ENCODE data around the gene MAGI1. TPM values are rescaled to one million over a fixed set of nuclear protein-coding genes. Genes with fewer than 3 reads are reported as not detected.

MAGI1 gene
- total RNA-seq, 5 donors from 2014 or later (not counting 1 experiment from before 2014, with no cell fraction given) = 0.23 to 0.63 (median 0.29) TPM

GRCh38 chr3:65967451-65967850 is 71.3 kb downstream of the MAGI1 start:
- WGBS (ENCODE audit: insufficient coverage) = 100% methylated on average over 1 of the region's 3 CpGs
- no peaks in the 10 kb centered on the region for H3K4me1 ChIP-seq (ENCODE audit: control insufficient read depth in 1 of 2, extremely low read depth in 1 of 2, insufficient read depth in 2 of 2, low read length in 2 of 2)
- no peaks in the 10 kb centered on the region for H3K4me1 Mint-ChIP-seq
- no peaks in the 10 kb centered on the region for H3K36me3 Mint-ChIP-seq
- no peak overlapping the region for H3K27ac Mint-ChIP-seq
- ChIA-PET CTCF (no interaction called here), POLR2A (no interaction called here)
- H3K36me3 ChIP-seq (ENCODE audit: control insufficient read depth in 2 of 2, extremely low read depth in 1 of 2, insufficient read depth in 1 of 2, low read length in 1 of 2) = no peaks in the 10 kb centered on the region
- no peak overlapping the region for H3K4me3 ChIP-seq (ENCODE audit: control insufficient read depth in 1 of 2, extremely low read depth in 1 of 2, low read length in 1 of 2)
- no peak for DNase-seq
- no peaks in the 10 kb centered on the region for H3K27me3 Mint-ChIP-seq
- ATAC-seq (replicated peaks in 1 of 4) = no peak
- no peaks in the 10 kb centered on the region for H3K9me3 ChIP-seq
- no peak overlapping the region for H3K4me3 Mint-ChIP-seq
- H3K27ac ChIP-seq (ENCODE audit: low read length) = no peak overlapping the region
- H3K27me3 ChIP-seq (replicated peaks in 1 of 2; ENCODE audit: control insufficient read depth in 2 of 2, extremely low read depth in 1 of 2, insufficient read depth in 2 of 2, low read length in 1 of 2) = no peaks in the 10 kb centered on the region
- peaks cover 0 to 4% (median 0%) of the 10 kb centered on the region in 3 donors for H3K9me3 Mint-ChIP-seq

DNA sequence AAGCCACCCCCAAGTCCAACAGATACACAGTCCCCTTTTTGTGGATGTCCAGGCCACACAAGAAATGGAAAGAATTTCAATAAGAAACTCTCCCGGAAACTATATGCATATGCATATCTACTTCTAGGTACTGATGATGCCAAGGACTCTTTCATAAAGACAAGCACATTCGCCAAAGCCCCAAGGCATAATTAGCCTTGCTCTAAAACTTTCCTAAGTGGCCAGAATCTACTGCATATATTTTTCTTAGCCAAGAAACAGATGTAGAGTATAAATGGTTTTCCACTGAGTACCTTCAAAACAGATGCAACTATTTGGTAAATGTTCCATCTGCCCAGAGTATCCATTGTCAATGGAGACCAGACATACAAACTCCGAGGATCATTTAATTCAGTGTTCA is 73.9 kb downstream of the MAGI1 start:
- Histone ChIP-seq H3K27me3 (replicated peaks in 1 of 2; ENCODE audit: control insufficient read depth in 2 of 2, extremely low read depth in 1 of 2, insufficient read depth in 2 of 2, low read length in 1 of 2) (no peaks in the 10 kb centered on the region), H3K36me3 (ENCODE audit: control insufficient read depth in 2 of 2, extremely low read depth in 1 of 2, insufficient read depth in 1 of 2, low read length in 1 of 2) (no peaks in the 10 kb centered on the region), H3K9me3 (no peaks in the 10 kb centered on the region), H3K4me3 (ENCODE audit: control insufficient read depth in 1 of 2, extremely low read depth in 1 of 2, low read length in 1 of 2) (no peak overlapping the region), H3K27ac (ENCODE audit: low read length) (no peak overlapping the region), H3K4me1 (ENCODE audit: control insufficient read depth in 1 of 2, extremely low read depth in 1 of 2, insufficient read depth in 2 of 2, low read length in 2 of 2) (no peaks in the 10 kb centered on the region)
- H3K4me3 Mint-ChIP-seq = no peak overlapping the region
- no peaks in the 10 kb centered on the region for H3K4me1 Mint-ChIP-seq
- peaks cover 0 to 4% of the 10 kb centered on the region in 2 donors for H3K27me3 Mint-ChIP-seq
- no peaks in the 10 kb centered on the region for H3K36me3 Mint-ChIP-seq
- ChIA-PET POLR2A (no interaction called here), CTCF (no interaction called here)
- ATAC-seq (replicated peaks in 1 of 4) (no peak), DNase-seq (no peak)
- H3K9me3 Mint-ChIP-seq = peaks cover 0 to under 1% (median 0%) of the 10 kb centered on the region in 3 donors
- WGBS (ENCODE audit: insufficient coverage) = 60% methylated on average over 1 of the region's 3 CpGs
- H3K27ac Mint-ChIP-seq = no peak overlapping the region

DNA sequence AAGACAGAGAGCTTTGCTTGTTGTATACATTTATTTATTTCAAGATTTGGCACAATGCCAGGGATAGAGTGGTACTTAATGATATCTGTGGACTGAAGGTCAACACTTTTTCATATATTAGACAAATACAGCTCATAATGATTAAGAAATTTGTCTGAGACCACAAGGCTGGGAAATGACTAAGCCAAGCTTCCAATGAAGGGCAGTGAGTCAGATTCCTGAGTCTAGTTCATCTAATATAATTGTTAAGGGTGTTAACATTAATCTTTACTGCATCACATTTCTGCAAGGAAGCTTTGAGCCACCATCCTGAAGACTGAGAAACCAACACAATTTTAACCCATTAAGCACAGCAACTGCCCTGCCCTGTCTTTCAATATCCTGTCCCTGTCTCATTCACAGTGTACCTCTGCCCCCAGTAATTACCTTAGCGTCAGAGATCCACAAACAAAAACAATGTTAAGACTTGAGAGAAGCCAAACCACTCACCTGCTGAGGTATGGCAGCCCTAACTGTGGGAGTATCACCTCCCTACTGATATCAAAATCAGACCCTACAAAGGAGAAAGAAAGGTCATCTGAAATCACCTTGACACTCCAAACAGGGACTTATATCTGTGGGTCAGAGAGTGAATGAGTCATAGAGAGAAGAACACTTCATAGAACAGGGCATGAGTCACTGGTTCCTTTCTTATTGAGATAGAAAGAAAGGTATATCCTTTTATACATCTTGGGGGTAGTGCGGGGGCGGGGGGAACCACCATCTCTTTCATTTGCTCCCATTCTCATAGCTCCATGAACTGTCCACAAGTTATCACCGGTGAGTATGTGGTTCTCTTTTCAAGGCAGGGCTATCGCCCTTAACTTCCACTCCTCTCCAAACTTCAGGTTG is 74.7 kb downstream of the MAGI1 start:
- ChIA-PET CTCF (no interaction called here), POLR2A (no interaction called here)
- no peaks in the 10 kb centered on the region for H3K27me3 ChIP-seq (replicated peaks in 1 of 2; ENCODE audit: control insufficient read depth in 2 of 2, extremely low read depth in 1 of 2, insufficient read depth in 2 of 2, low read length in 1 of 2)
- H3K36me3 Mint-ChIP-seq = no peaks in the 10 kb centered on the region
- WGBS (ENCODE audit: insufficient coverage) = 42% methylated on average over 4 of the region's 5 CpGs
- ATAC-seq (replicated peaks in 1 of 4) (no peak), DNase-seq (no peak)
- no peaks in the 10 kb centered on the region for H3K9me3 ChIP-seq
- no peaks in the 10 kb centered on the region for H3K4me1 ChIP-seq (ENCODE audit: control insufficient read depth in 1 of 2, extremely low read depth in 1 of 2, insufficient read depth in 2 of 2, low read length in 2 of 2)
- no peak overlapping the region for H3K4me3 ChIP-seq (ENCODE audit: control insufficient read depth in 1 of 2, extremely low read depth in 1 of 2, low read length in 1 of 2)
- H3K27ac ChIP-seq (ENCODE audit: low read length) = no peak overlapping the region
- no peak overlapping the region for H3K4me3 Mint-ChIP-seq
- H3K4me1 Mint-ChIP-seq = no peaks in the 10 kb centered on the region
- no peaks in the 10 kb centered on the region for H3K36me3 ChIP-seq (ENCODE audit: control insufficient read depth in 2 of 2, extremely low read depth in 1 of 2, insufficient read depth in 1 of 2, low read length in 1 of 2)
- peaks cover 0 to 3% (median 0%) of the 10 kb centered on the region in 3 donors for H3K9me3 Mint-ChIP-seq
- no peak overlapping the region for H3K27ac Mint-ChIP-seq
- H3K27me3 Mint-ChIP-seq = peaks cover 0 to 4% of the 10 kb centered on the region in 2 donors

DNA sequence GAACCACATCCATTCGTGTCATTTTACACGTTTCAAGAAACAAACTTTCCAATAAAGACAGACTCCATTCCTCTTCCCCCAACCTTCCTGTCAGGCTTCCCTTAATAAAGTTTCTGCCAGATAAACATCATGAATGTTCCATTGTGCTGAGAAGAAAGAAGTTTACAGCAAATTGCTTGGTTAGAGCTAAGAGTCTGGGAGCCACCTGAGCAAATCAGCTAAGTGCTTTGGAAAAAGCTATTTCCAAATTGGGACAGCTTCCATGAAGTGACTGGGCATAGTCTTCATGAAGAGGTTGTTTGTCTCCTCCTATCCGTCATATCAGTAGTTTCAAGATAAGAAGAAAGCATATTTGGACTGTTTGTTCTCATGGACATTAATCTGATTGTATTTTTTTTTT is 77.0 kb downstream of the MAGI1 start:
- no peak overlapping the region for H3K4me3 ChIP-seq (ENCODE audit: control insufficient read depth in 1 of 2, extremely low read depth in 1 of 2, low read length in 1 of 2)
- H3K27ac Mint-ChIP-seq = no peak overlapping the region
- no peaks in the 10 kb centered on the region for H3K9me3 ChIP-seq
- no peak for DNase-seq
- no peaks in the 10 kb centered on the region for H3K4me1 Mint-ChIP-seq
- peaks cover 0 to 5% (median 3%) of the 10 kb centered on the region in 3 donors for H3K9me3 Mint-ChIP-seq
- no peak overlapping the region for H3K27ac ChIP-seq (ENCODE audit: low read length)
- peaks cover 0 to 4% of the 10 kb centered on the region in 2 donors for H3K27me3 Mint-ChIP-seq
- POLR2A ChIA-PET = no interaction called here
- H3K36me3 Mint-ChIP-seq = no peaks in the 10 kb centered on the region
- CTCF ChIA-PET = no interaction called here
- no peaks in the 10 kb centered on the region for H3K36me3 ChIP-seq (ENCODE audit: control insufficient read depth in 2 of 2, extremely low read depth in 1 of 2, insufficient read depth in 1 of 2, low read length in 1 of 2)
- no peak overlapping the region for H3K4me3 Mint-ChIP-seq
- ATAC-seq (replicated peaks in 1 of 4) = no peak
- H3K27me3 ChIP-seq (replicated peaks in 1 of 2; ENCODE audit: control insufficient read depth in 2 of 2, extremely low read depth in 1 of 2, insufficient read depth in 2 of 2, low read length in 1 of 2) = no peaks in the 10 kb centered on the region
- H3K4me1 ChIP-seq (ENCODE audit: control insufficient read depth in 1 of 2, extremely low read depth in 1 of 2, insufficient read depth in 2 of 2, low read length in 2 of 2) = no peaks in the 10 kb centered on the region
- WGBS (ENCODE audit: insufficient coverage) = 20% methylated on average over 1 of the region's 3 CpGs

- no peaks in the 10 kb centered on the region for H3K27me3 ChIP-seq (replicated peaks in 1 of 2; ENCODE audit: control insufficient read depth in 2 of 2, extremely low read depth in 1 of 2, insufficient read depth in 2 of 2, low read length in 1 of 2)
- peaks cover 0 to 4% of the 10 kb centered on the region in 2 donors for H3K27me3 Mint-ChIP-seq
- POLR2A ChIA-PET = interaction anchor here in 1 of 2 donors (0.7 kb wide), 1 partner anchor 9 kb away, joined by 3 read pairs; no protein-coding TSS in a partner anchor
- H3K4me3 ChIP-seq (ENCODE audit: control insufficient read depth in 1 of 2, extremely low read depth in 1 of 2, low read length in 1 of 2) = no peak overlapping the region
- ATAC-seq (replicated peaks in 1 of 4) (no peak), DNase-seq (no peak)
- H3K4me1 Mint-ChIP-seq = no peaks in the 10 kb centered on the region
- H3K27ac ChIP-seq (ENCODE audit: low read length) = no peak overlapping the region
- 30% methylated on average over 2 of the region's 2 CpGs for WGBS (ENCODE audit: insufficient coverage)
- CTCF ChIA-PET = no interaction called here
- H3K4me1 ChIP-seq (ENCODE audit: control insufficient read depth in 1 of 2, extremely low read depth in 1 of 2, insufficient read depth in 2 of 2, low read length in 2 of 2) = no peaks in the 10 kb centered on the region
- peaks cover 0 to 5% (median 3%) of the 10 kb centered on the region in 3 donors for H3K9me3 Mint-ChIP-seq
- H3K9me3 ChIP-seq = no peaks in the 10 kb centered on the region
- H3K27ac Mint-ChIP-seq = no peak overlapping the region
- H3K36me3 Mint-ChIP-seq = no peaks in the 10 kb centered on the region
- H3K4me3 Mint-ChIP-seq = no peak overlapping the region
- H3K36me3 ChIP-seq (ENCODE audit: control insufficient read depth in 2 of 2, extremely low read depth in 1 of 2, insufficient read depth in 1 of 2, low read length in 1 of 2) = no peaks in the 10 kb centered on the region
These were observed 77.6 kb downstream of the MAGI1 start for GRCh38 chr3:65961128-65961527.

DNA sequence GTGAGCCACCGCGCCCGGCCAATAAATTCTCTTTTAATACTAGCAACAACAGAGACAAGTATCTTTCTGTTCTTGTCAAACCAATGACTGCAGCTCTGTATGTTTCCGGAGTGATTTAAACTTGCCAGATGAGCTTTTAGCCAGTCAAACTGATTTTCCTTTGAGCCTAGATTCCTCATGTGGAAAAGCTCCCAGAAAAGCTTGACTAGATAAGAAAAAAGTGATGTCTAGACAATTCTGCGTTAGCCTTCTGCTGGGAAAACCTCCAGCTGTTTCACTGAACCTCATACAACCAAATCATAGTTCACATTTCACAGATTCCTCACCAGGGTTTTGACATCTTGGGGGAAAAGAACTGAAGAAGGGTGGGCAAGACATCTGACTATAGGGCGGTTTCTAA is 78.6 kb downstream of the MAGI1 start:
- Histone ChIP-seq H3K9me3 (no peaks in the 10 kb centered on the region), H3K27me3 (replicated peaks in 1 of 2; ENCODE audit: control insufficient read depth in 2 of 2, extremely low read depth in 1 of 2, insufficient read depth in 2 of 2, low read length in 1 of 2) (no peaks in the 10 kb centered on the region), H3K4me3 (ENCODE audit: control insufficient read depth in 1 of 2, extremely low read depth in 1 of 2, low read length in 1 of 2) (no peak overlapping the region), H3K4me1 (ENCODE audit: control insufficient read depth in 1 of 2, extremely low read depth in 1 of 2, insufficient read depth in 2 of 2, low read length in 2 of 2) (no peaks in the 10 kb centered on the region), H3K27ac (ENCODE audit: low read length) (no peak overlapping the region), H3K36me3 (ENCODE audit: control insufficient read depth in 2 of 2, extremely low read depth in 1 of 2, insufficient read depth in 1 of 2, low read length in 1 of 2) (no peaks in the 10 kb centered on the region)
- no peaks in the 10 kb centered on the region for H3K36me3 Mint-ChIP-seq
- no peak overlapping the region for H3K4me3 Mint-ChIP-seq
- peaks cover 0 to 5% (median 3%) of the 10 kb centered on the region in 3 donors for H3K9me3 Mint-ChIP-seq
- DNase-seq = no peak
- ChIA-PET CTCF (interaction anchor here in 1 of 2 donors (0.6 kb wide), 1 partner anchor 10 kb away, joined by 6 read pairs; no protein-coding TSS in a partner anchor), POLR2A (no interaction called here)
- no peak for ATAC-seq (replicated peaks in 1 of 4)
- WGBS (ENCODE audit: insufficient coverage) = 83% methylated on average over 1 of the region's 6 CpGs
- H3K27me3 Mint-ChIP-seq = peaks cover 0 to 4% of the 10 kb centered on the region in 2 donors
- no peak overlapping the region for H3K27ac Mint-ChIP-seq
- H3K4me1 Mint-ChIP-seq = no peaks in the 10 kb centered on the region
